HCT116 (cell line): ENCODE data around the gene ITGA1. TPM values are rescaled to one million over a fixed set of nuclear protein-coding genes. Genes with fewer than 3 reads are reported as not detected.

ENCODE experiments used
- ATAC-seq: fragments of 200-7000 bp; cut with Tn5 transposase; 2 replicates; pipeline ENCODE4 v1.9.1; 2020; ENCODE audit warnings: mild to moderate bottlenecking, moderate library complexity
- BruUV-seq: library from RNA; stranded (reverse); fragments of 400-500 nt; replicated peaks from 2 replicates; lab custom pipeline; 2021; lab: Mats Ljungman, UMichigan
- CTCF ChIA-PET: fragments of 300-600 bp; sonication (Branson Sonifier 250); formaldehyde crosslinking; loops from one replicate; lab custom pipeline; 2021; ENCODE audit warnings: antibody characterized with exemption; lab: Charles Lee
- POLR2A ChIA-PET: fragments of 300-600, 350-600 bp; sonication (Branson Sonifier 250); formaldehyde crosslinking; loops from one replicate; lab custom pipeline; 2021; ENCODE audit warnings: antibody characterized with exemption; lab: Charles Lee
- RAD21 ChIA-PET, 2 experiments: fragments of 300-600 bp; sonication (Branson Sonifier 250); formaldehyde crosslinking; loops; one replicate each; lab custom pipeline; 2023; ENCODE audit warnings: low total read pairs in 2 of 2; ENCODE audit not compliant: uncharacterized antibody in 2 of 2, unreplicated experiment in 2 of 2, low non-redundant PET in 1 of 2; lab: Charles Lee
- DNase-seq: peaks from one replicate; pipeline ENCODE4 v3.0.0-alpha.2; 2010; ENCODE audit warnings: low read depth, low spot score
- H2AFZ ChIP-seq: fragments of 200-600 bp; shearing (Covaris generic), sonication (generic); 2 replicates; pipeline ENCODE4 v1.6.1; 2017; ENCODE audit warnings: low read depth, mixed run types, mixed read lengths, antibody characterized with exemption, low read length; ENCODE audit not compliant: poor library complexity, severe bottlenecking
- H3K27ac ChIP-seq: 2 replicates; pipeline ENCODE4 v1.5.1; 2012; ENCODE audit warnings: low read depth, low read length
- H3K27me3 ChIP-seq: fragments of 200-600 bp; sonication (generic); 2 replicates; pipeline ENCODE4 v1.6.1; 2016; ENCODE audit warnings: mixed run types, low read length, mixed read lengths; ENCODE audit not compliant: insufficient read depth
- H3K36me3 ChIP-seq, 2 experiments: fragments of 200-500 bp in 1 of 2; fragments of 200-600 bp in 1 of 2; sonication (Bioruptor generic) in 1 of 2; sonication (generic) in 1 of 2; 2 replicates each; pipeline versions ENCODE4 v1.5.1 to v1.6.1; 2014 to 2016; ENCODE audit warnings: low read length in 2 of 2, inconsistent platforms in 1 of 2, mixed read lengths in 1 of 2, mixed run types in 1 of 2; ENCODE audit not compliant: insufficient read depth in 2 of 2, control insufficient read depth in 1 of 2
- H3K4me1 ChIP-seq, 2 experiments: fragments of 200-600 bp in 1 of 2; sonication (generic) in 1 of 2; 2 replicates each; pipeline versions ENCODE4 v1.5.1 to v1.6.1; 2012 to 2017; ENCODE audit warnings: low read length in 2 of 2, inconsistent platforms in 1 of 2, mild to moderate bottlenecking in 1 of 2, mixed read lengths in 1 of 2, mixed run types in 1 of 2, moderate library complexity in 1 of 2; ENCODE audit not compliant: insufficient read depth in 2 of 2, control insufficient read depth in 1 of 2
- H3K4me2 ChIP-seq: fragments of 200-600 bp; sonication (generic); 2 replicates; pipeline ENCODE4 v1.6.1; 2017; ENCODE audit warnings: mixed run types, low read length, mixed read lengths
- H3K4me3 ChIP-seq, 2 experiments: fragments of 200-600 bp in 1 of 2; sonication (generic) in 1 of 2; replicated peaks in 1 of 2; 2 replicates each; pipeline ENCODE4 v1.5.1; 2011 to 2016; ENCODE audit warnings: low read length in 2 of 2, control low read depth in 1 of 2, low read depth in 1 of 2, mild to moderate bottlenecking in 1 of 2, mixed read lengths in 1 of 2, mixed run types in 1 of 2
- H3K79me2 ChIP-seq: fragments of 200-600 bp; sonication (generic); 2 replicates; pipeline ENCODE4 v1.6.1; 2017; ENCODE audit warnings: mild to moderate bottlenecking, mixed run types, low read length, moderate library complexity, mixed read lengths; ENCODE audit not compliant: insufficient read depth
- H3K9ac ChIP-seq: fragments of 200-600 bp; sonication (generic); 2 replicates; pipeline ENCODE4 v1.6.1; 2016; ENCODE audit warnings: low read length, mixed read lengths
- H3K9me2 ChIP-seq: fragments of 200-600 bp; sonication (generic), shearing (Covaris generic); 2 replicates; pipeline ENCODE4 v1.6.1; 2017; ENCODE audit warnings: mixed run types, mild to moderate bottlenecking, moderate library complexity; ENCODE audit not compliant: insufficient read depth
- H3K9me3 ChIP-seq, 2 experiments: fragments of 200-500 bp in 1 of 2; fragments of 200-600 bp in 1 of 2; sonication (Bioruptor generic) in 1 of 2; sonication (generic) in 1 of 2; 2 replicates each; pipeline ENCODE4 v1.6.1; 2014 to 2017; ENCODE audit warnings: low read length in 2 of 2, mixed read lengths in 2 of 2, inconsistent platforms in 1 of 2, low read depth in 1 of 2, mild to moderate bottlenecking in 1 of 2, mixed run types in 1 of 2, moderate library complexity in 1 of 2; ENCODE audit not compliant: control insufficient read depth in 1 of 2, insufficient read depth in 1 of 2
- H4K20me1 ChIP-seq: fragments of 200-600 bp; sonication (generic), shearing (Covaris generic); 2 replicates; pipeline ENCODE4 v1.6.1; 2017; ENCODE audit warnings: mixed run types, mild to moderate bottlenecking, moderate library complexity; ENCODE audit not compliant: insufficient read depth
- EGR1 ChIP-seq: IDR thresholded peaks from 2 replicates; pipeline ENCODE4 v1.6.1; 2012; ENCODE audit warnings: low read depth
- ELF1 ChIP-seq: IDR thresholded peaks from 2 replicates; pipeline ENCODE4 v1.6.1; 2012; ENCODE audit warnings: low read depth, borderline replicate concordance
- EZH2phosphoT487 ChIP-seq: fragments of 200-600 bp; IDR thresholded peaks from 2 replicates; pipeline ENCODE4 v1.6.1; 2018; ENCODE audit warnings: antibody characterized with exemption, borderline replicate concordance
- JUND ChIP-seq: IDR thresholded peaks from 2 replicates; pipeline ENCODE4 v1.6.1; 2012
- POLR2A ChIP-seq: IDR thresholded peaks from 2 replicates; pipeline ENCODE4 v1.7.0; 2011; ENCODE audit warnings: borderline replicate concordance; ENCODE audit not compliant: insufficient read depth, insufficient read length; ENCODE audit errors: extremely low read depth
- RAD21 ChIP-seq: IDR thresholded peaks from 2 replicates; pipeline ENCODE4 v1.6.1; 2012; ENCODE audit warnings: low read depth, mild to moderate bottlenecking
- SIN3A ChIP-seq: IDR thresholded peaks from 2 replicates; pipeline ENCODE4 v1.6.1; 2012; ENCODE audit warnings: low read depth
- SP1 ChIP-seq: IDR thresholded peaks from 2 replicates; pipeline ENCODE4 v1.6.1; 2012; ENCODE audit warnings: low read depth
- SRF ChIP-seq: IDR thresholded peaks from 2 replicates; pipeline ENCODE4 v1.6.1; 2012; ENCODE audit warnings: low read depth
- TCF7L2 ChIP-seq: IDR thresholded peaks from 2 replicates; pipeline ENCODE4 v1.7.0; 2011; ENCODE audit warnings: borderline replicate concordance, inconsistent platforms; ENCODE audit not compliant: insufficient read depth, insufficient read length; ENCODE audit errors: extremely low read depth
- ZFX ChIP-seq: fragments of 450-650 bp; IDR thresholded peaks from 2 replicates; pipeline ENCODE4 v1.6.1; 2017
- ZNF274 ChIP-seq: fragments of 200-500 bp; sonication (Bioruptor generic); IDR thresholded peaks from 2 replicates; pipeline ENCODE4 v1.6.1; 2014; ENCODE audit warnings: mild to moderate bottlenecking, low read depth, low read length, inconsistent platforms
- intact Hi-C: fragments of 100-400 bp; cut with micrococcal nuclease; formaldehyde crosslinking; loops from 2 replicates; pipeline ENCODE4 v1.10.0; 2022
- total RNA-seq: library from RNA; stranded (reverse); gene quantifications from one replicate; pipeline ENCODE4 v1.2.1, GENCODE V29; 2021; ENCODE audit not compliant: unreplicated experiment
- TF ChIP-seq, protein P1 (sequence below): IDR thresholded peaks from 2 replicates; pipeline ENCODE4 v1.6.1; 2011; ENCODE audit warnings: mild to moderate bottlenecking, low read length, moderate library complexity; ENCODE audit not compliant: insufficient replicate concordance; ENCODE audit errors: extremely low read depth
- TF ChIP-seq, protein P2 (sequence below), 3 experiments: fragments of 200-600 bp in 1 of 3; sonication (generic) in 1 of 3; IDR thresholded peaks in 2 of 3; conservative IDR thresholded peaks in 1 of 3; 2 replicates each; pipeline ENCODE4 v1.5.1; 2012 to 2017; ENCODE audit warnings: low read depth in 2 of 3, low read length in 2 of 3, antibody characterized with exemption in 1 of 3, borderline replicate concordance in 1 of 3, control low read depth in 1 of 3, mild to moderate bottlenecking in 1 of 3, mixed read lengths in 1 of 3, mixed run types in 1 of 3, moderate library complexity in 1 of 3; ENCODE audit not compliant: insufficient read depth in 1 of 3

ITGA1 gene
- total RNA-seq, 1 experiment from 2014 or later, result 1.8 TPM

GRCh38 chr5:52909192-52909591, 121.5 kb downstream of the ITGA1 start (continued):
- TF ChIP-seq, protein P1, sequence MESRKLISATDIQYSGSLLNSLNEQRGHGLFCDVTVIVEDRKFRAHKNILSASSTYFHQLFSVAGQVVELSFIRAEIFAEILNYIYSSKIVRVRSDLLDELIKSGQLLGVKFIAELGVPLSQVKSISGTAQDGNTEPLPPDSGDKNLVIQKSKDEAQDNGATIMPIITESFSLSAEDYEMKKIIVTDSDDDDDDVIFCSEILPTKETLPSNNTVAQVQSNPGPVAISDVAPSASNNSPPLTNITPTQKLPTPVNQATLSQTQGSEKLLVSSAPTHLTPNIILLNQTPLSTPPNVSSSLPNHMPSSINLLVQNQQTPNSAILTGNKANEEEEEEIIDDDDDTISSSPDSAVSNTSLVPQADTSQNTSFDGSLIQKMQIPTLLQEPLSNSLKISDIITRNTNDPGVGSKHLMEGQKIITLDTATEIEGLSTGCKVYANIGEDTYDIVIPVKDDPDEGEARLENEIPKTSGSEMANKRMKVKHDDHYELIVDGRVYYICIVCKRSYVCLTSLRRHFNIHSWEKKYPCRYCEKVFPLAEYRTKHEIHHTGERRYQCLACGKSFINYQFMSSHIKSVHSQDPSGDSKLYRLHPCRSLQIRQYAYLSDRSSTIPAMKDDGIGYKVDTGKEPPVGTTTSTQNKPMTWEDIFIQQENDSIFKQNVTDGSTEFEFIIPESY, result no peak
- no peak for TF ChIP-seq EGR1
- TF ChIP-seq, all 23 proteins: peak for 0

DNA sequence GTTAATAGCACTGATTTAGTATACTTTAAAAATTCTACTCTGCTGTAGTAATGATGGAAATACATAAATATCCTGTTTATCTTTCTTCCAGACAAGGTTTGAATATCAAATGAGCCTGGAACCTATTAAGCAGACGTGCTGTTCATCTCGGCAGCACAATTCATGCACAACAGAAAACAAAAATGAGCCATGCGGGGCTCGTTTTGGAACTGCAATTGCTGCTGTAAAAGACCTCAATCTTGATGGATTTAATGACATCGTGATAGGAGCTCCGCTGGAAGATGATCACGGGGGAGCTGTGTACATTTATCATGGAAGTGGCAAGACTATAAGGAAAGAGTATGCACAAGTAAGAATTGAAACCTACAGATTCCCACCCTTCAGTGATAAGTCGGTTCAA, 122.4 kb downstream of the ITGA1 start:
- RAD21 ChIA-PET, result no interaction called here
- no peaks in the 10 kb centered on the region for H3K9me3 ChIP-seq
- ATAC-seq (no peak), DNase-seq (no peak)
- no peak overlapping the region for H3K27ac ChIP-seq
- no peak overlapping the region for H3K4me3 ChIP-seq
- H3K79me2 ChIP-seq, result no peaks in the 10 kb centered on the region
- TF ChIP-seq JUND (no peak), EGR1 (no peak), RAD21 (no peak), SIN3A (no peak), SP1 (no peak), ZNF274 (no peak), TCF7L2 (no peak), ELF1 (no peak), POLR2A (no peak), EZH2phosphoT487 (no peak), SRF (no peak), ZFX (no peak)
- TF ChIP-seq, protein P1, result no peak
- TF ChIP-seq, protein P2, sequence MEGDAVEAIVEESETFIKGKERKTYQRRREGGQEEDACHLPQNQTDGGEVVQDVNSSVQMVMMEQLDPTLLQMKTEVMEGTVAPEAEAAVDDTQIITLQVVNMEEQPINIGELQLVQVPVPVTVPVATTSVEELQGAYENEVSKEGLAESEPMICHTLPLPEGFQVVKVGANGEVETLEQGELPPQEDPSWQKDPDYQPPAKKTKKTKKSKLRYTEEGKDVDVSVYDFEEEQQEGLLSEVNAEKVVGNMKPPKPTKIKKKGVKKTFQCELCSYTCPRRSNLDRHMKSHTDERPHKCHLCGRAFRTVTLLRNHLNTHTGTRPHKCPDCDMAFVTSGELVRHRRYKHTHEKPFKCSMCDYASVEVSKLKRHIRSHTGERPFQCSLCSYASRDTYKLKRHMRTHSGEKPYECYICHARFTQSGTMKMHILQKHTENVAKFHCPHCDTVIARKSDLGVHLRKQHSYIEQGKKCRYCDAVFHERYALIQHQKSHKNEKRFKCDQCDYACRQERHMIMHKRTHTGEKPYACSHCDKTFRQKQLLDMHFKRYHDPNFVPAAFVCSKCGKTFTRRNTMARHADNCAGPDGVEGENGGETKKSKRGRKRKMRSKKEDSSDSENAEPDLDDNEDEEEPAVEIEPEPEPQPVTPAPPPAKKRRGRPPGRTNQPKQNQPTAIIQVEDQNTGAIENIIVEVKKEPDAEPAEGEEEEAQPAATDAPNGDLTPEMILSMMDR (IDR thresholded peaks at IDR 0.05 in 2 of 3, conservative IDR thresholded peaks at IDR 0.05 in 1 of 3; ENCODE audit: borderline replicate concordance in 1 of 3, insufficient read depth in 1 of 3, low read depth in 2 of 3, low read length in 2 of 3), result no peak
- no peak overlapping the region for H3K9ac ChIP-seq
- intact Hi-C loops, result no loop called here
- no peaks in the 10 kb centered on the region for H3K9me2 ChIP-seq
- H3K4me2 ChIP-seq, result no peak overlapping the region
- peaks cover 0 to 4% of the 10 kb centered on the region in 2 experiments; a peak in 1 of 4 replicates for H3K4me1 ChIP-seq
- POLR2A ChIA-PET, result no interaction called here
- H3K36me3 ChIP-seq, result no peaks in the 10 kb centered on the region
- H3K27me3 ChIP-seq, result no peaks in the 10 kb centered on the region
- BruUV-seq, result no TSS peak
- H4K20me1 ChIP-seq, result no peaks in the 10 kb centered on the region
- CTCF ChIA-PET, result no interaction called here
- H2AFZ ChIP-seq, result no peak overlapping the region
